Measurements from ENCODE around the gene CNKSR3.

DNA sequence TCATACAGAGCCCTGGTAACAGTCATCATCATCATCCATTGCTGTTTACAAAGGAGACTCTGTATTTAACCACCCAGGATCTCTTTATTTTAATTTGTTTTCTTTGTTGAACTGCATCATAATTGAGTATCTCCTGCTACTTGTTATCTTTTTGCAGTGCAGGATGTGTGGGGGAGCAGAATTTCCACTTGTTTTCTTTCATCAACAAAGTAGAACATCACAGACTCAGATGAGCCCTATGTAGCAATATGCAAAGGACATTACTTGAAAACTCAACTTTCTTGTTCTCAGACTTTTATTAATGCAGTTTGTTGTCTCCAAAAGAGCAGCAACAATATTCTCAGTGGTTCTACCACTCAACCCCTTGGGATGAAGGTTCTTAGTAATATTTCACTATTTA, 115.2 kb downstream of the CNKSR3 start:
- TF ChIP-seq POLR2A (IDR thresholded peaks at IDR 0.05; ENCODE audit: low read length) (no peak), GATA1 (IDR thresholded peaks at IDR 0.05; ENCODE audit: low read depth, low read length) (no peak)

All from erythroblast (primary cell).